GM18520 (cell line): ENCODE data around the gene TOP3A.

Source experiments
- ATAC-seq: cut with Tn5 transposase; IDR thresholded peaks from one replicate; pipeline ENCODE4 v1.9.1; 2021; ENCODE audit not compliant: unreplicated experiment

Gene TOP3A

GRCh38 chr17:18253947-18254821 lies 60.6 kb downstream of the TOP3A start:
- no peak for ATAC-seq

GRCh38 chr17:18253187-18253884 lies 61.5 kb downstream of the TOP3A start:
- ATAC-seq: no peak

- ATAC-seq: no peak
Observed at GRCh38 chr17:18252160-18252559, 62.6 kb downstream of the TOP3A start.

DNA sequence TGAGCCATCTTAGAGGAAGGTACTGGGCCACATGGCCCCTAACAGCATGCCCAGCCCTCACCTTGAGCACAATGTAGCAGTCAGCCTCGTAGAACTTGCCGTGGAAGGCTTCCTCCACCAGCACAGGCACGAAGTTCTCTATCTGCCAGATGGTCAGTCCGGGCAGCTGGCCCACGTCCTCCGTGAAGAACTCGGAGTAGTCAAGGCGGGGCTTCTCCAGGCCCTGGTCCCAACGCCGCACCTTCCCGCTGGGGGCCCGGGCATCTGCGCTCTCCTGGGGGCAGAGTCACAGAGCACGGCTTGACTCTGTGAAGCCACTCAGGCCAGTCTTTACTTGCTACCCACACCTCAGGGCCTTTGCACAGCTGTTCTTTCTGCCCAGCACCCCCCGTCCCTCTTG lies 63.6 kb downstream of the TOP3A start:
- ATAC-seq: no peak

DNA sequence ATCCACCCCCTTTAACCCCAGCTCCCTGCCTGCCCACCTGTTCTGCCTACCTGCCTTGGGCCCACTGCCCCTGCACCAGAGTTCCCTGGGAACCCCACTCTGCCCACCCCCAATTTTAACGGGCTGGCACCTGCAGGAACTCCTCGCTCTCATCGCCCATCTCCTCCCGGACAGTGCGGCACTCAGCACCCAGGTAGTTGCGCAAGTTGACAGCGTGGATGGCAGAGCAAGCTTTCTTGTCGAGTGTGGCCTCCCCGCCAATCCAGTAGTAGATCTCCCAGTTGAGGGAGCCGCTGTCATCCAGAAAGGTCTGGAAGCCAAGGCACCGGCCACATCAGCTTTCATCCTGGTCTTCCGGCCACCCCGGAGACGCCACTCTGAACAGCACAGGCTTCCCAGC lies 64.1 kb downstream of the TOP3A start:
- ATAC-seq: no peak

DNA sequence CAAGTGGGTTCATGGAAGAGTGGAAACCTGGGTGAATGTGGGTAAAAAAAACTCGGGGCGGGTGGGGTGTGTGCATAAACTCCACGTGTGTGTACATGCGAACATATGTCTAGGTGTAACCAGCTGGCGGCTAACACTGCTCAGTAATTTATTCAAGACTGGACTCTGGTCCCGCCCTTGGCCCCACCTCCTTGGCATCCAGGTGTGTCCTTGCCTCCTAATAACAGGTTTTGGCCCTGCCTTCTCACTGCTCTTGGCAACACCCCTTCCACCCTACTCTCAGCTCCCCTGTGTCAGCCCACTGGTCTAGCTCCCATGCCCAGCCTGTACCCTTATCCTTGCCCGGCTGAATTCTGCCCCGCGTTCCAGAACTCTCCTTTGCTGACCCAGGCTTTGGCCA lies 64.5 kb downstream of the TOP3A start:
- ATAC-seq: no peak

- no peak for ATAC-seq
Observed at GRCh38 chr17:18248811-18249210, 66.0 kb downstream of the TOP3A start.

GRCh38 chr17:18248300-18248731 lies 66.5 kb downstream of the TOP3A start:
- no peak for ATAC-seq

DNA sequence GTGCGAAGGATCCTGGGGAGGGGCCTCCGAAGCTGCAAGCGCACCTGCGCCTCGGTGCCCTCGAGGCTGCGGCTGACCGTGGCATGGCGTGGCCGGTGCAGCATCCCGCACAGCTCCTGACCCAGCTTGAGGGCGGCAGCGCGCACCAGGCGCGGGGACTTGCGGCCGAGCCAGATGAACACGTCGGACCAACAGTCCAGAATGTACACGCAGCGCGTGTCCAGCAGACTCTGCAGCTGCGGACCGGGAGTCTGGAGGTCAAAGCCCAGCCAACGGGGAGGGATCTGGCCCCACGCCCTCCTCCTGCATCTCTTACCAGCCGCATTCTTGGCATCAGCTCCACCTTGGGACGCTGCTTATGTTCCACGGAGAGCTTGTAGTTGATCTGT lies 67.2 kb downstream of the TOP3A start:
- no peak for ATAC-seq

GRCh38 chr17:18246880-18247612 lies 67.7 kb downstream of the TOP3A start:
- no peak for ATAC-seq

DNA sequence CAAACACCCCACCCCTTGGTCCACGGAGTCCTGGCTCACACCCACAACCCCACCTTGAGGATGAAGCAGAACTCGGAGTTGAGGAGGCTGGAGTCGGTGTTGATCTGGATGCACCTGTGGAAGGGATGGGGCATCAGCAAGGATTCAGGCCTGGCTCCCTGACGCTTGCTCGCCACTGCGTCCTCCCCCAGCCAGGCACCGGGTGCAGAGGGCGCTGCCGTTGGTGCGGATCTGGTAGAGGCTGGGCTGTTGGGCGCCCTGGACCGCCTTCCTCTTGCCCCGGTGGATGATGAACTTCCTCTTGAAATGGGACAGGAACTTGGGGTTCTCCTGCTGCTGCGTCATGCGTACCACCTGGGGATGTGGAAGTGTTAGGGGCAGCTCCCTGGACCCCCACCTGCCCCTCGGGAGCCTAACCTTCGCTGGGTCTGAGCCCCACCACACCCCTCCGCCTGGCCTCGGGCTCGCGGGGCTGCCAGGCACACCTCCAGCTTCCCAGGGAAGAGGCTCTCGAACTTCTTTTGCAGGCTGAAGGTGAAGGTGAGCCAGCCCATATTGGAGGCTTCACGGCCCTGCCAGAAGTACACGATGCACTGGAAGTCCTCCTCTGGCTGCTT lies 68.6 kb downstream of the TOP3A start:
- ATAC-seq: no peak

GRCh38 chr17:18245038-18245776 lies 69.6 kb downstream of the TOP3A start:
- ATAC-seq: no peak

- no peak for ATAC-seq
Observed at GRCh38 chr17:18241229-18241871, 73.4 kb downstream of the TOP3A start.

- no peak for ATAC-seq
Observed at GRCh38 chr17:18240449-18240848, 74.3 kb downstream of the TOP3A start.

- no peak for ATAC-seq
Observed at GRCh38 chr17:18238299-18238698, 76.5 kb downstream of the TOP3A start.

DNA sequence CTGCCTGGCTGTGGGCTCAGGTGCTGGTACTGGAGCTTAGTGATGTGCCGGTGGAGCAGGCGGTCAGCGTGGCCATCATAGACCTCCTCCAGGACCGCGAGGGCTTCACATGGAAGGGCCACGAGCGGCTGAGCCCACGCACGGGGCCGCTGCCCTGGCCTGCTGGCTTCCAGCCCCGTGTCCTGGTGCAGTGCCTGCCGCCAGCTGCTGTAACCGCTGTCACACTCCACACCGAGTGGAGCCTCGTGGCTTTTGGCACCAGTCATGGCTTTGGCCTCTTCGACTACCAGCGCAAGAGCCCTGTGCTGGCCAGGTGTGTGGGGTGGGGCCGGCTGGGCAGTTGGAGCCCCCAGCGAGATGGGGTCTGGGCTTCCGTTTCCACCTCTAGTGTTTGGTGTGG lies 77.3 kb downstream of the TOP3A start:
- no peak for ATAC-seq

DNA sequence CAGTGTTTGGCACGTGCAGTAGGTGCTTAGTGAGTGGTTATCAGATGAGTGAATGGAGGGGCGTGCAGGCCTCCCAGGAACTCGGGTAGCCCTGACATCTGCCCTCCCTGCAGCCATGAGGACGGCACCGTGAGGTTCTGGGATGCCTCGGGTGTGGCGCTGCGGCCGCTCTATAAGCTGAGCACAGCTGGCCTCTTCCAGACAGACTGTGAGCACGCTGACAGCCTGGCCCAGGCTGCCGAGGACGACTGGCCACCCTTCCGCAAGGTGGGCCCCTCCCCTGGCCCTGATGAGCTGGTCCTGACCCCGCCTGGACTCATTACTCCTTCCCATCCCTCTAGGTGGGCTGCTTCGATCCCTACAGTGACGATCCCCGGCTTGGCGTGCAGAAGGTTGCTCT lies 78.3 kb downstream of the TOP3A start:
- no peak for ATAC-seq

DNA sequence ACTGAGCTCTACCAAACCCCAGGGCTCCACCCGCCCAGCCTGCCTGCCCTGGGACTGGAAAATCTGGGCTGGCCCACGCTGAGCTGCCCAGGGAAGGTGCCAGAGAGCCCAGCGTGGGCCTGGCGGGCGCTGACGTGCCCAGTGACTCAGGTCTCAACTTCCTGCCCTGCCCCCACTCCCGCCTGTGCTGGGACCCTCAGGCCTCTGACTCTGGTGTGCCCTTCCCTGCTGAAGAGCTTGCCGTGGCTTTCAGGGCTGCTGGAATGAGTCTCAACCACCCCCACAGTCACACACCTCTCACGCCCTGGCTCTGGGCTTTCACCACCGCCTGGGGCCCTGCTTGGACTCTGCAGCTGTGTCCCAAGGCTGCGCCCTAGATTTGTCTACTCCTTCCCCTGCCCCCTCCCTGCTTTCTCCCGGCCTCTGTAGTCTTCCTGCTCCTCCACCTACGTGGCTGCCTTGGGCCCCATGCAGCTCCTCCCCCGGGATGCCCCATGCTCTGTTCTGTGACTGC lies 79.0 kb downstream of the TOP3A start:
- no peak for ATAC-seq

DNA sequence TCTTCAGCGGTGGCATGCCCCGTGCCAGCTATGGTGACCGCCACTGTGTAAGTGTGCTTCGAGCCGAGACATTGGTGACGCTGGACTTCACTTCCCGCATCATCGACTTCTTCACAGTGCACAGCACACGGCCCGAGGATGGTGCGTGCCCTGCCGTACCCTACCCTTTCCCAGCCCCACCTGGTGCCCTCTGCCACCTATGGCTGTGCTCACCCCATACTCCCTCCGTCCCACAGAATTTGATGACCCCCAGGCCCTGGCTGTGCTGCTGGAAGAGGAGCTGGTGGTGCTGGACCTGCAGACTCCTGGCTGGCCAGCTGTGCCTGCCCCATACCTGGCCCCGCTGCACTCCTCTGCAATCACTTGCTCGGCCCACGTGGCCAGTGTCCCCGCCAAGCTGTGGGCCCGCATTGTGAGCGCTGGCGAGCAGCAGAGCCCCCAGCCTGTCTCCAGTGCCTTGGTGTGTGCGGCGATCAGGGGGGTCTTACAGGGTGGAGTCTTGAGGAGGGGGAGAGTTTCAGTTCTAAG lies 79.9 kb downstream of the TOP3A start:
- no peak for ATAC-seq
